Measurements from ENCODE around the gene AMELY. TPM values are rescaled to one million over a fixed set of nuclear protein-coding genes. Genes with fewer than 3 reads are reported as not detected.

Gene AMELY
- total RNA-seq, 2 experiments from 2014 or later, result not detected

- ChIA-PET POLR2A (no interaction called here), CTCF (no interaction called here)
- H3K9me3 ChIP-seq (ENCODE audit: control insufficient read depth in 1 of 2, insufficient read depth in 1 of 2, low read length in 2 of 2), result no peaks in the 10 kb centered on the region
- Mint-ChIP-seq H3K4me3 (no peak overlapping the region), H3K9me3 (no peaks in the 10 kb centered on the region), H3K36me3 (ENCODE audit: low read depth) (no peaks in the 10 kb centered on the region), H3K27ac (no peak overlapping the region), H3K27me3 (peaks cover 5% of the 10 kb centered on the region), H3K4me1 (ENCODE audit: low read depth) (no peaks in the 10 kb centered on the region)
- intact Hi-C loops (cut with DNase I, micrococcal nuclease), result no loop called here
- no peak overlapping the region for H3K27ac ChIP-seq (ENCODE audit: low read depth in 1 of 2, low read length in 2 of 2)
- no peak overlapping the region for H3K4me3 ChIP-seq (ENCODE audit: low read length)
- ATAC-seq (ENCODE audit: poor library complexity) (no peak), DNase-seq (no peak)
- TF ChIP-seq, protein P1, sequence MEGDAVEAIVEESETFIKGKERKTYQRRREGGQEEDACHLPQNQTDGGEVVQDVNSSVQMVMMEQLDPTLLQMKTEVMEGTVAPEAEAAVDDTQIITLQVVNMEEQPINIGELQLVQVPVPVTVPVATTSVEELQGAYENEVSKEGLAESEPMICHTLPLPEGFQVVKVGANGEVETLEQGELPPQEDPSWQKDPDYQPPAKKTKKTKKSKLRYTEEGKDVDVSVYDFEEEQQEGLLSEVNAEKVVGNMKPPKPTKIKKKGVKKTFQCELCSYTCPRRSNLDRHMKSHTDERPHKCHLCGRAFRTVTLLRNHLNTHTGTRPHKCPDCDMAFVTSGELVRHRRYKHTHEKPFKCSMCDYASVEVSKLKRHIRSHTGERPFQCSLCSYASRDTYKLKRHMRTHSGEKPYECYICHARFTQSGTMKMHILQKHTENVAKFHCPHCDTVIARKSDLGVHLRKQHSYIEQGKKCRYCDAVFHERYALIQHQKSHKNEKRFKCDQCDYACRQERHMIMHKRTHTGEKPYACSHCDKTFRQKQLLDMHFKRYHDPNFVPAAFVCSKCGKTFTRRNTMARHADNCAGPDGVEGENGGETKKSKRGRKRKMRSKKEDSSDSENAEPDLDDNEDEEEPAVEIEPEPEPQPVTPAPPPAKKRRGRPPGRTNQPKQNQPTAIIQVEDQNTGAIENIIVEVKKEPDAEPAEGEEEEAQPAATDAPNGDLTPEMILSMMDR (IDR thresholded peaks at IDR 0.05), result no peak
- H3K27me3 ChIP-seq (ENCODE audit: control insufficient read depth in 1 of 2, insufficient read depth in 2 of 2, low read length in 2 of 2), result no peaks in the 10 kb centered on the region
- H3K36me3 ChIP-seq (ENCODE audit: insufficient read depth, low read length), result no peaks in the 10 kb centered on the region
- H3K4me1 ChIP-seq (ENCODE audit: insufficient read depth, low read length), result no peaks in the 10 kb centered on the region
Measured at GRCh38 chrY:6947695-6948094, 36.1 kb upstream of the AMELY start.

DNA sequence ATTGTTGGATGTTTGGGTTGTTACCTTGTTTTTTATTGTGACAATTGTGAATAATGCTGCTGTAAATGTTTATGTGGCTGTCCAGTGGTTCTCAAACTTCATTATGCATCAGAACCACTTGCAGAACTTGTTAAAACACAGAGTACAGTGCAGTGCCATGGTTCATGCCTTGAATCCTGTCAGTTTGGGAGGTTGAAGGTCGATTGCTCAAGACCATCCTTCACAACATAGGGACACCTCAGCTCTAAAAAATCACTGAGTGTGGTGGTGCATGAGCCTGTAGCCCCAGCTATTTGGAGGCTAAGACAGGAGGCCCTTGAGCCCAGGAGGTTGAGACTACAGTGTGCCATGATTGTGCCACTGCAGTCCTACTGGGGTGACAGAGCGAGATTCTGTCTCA is 23.9 kb upstream of the AMELY start:
- no peak overlapping the region for H3K4me3 ChIP-seq (ENCODE audit: low read length)
- Mint-ChIP-seq H3K36me3 (ENCODE audit: low read depth) (no peaks in the 10 kb centered on the region), H3K9me3 (no peaks in the 10 kb centered on the region), H3K4me1 (ENCODE audit: low read depth) (no peaks in the 10 kb centered on the region), H3K27ac (no peak overlapping the region), H3K4me3 (no peak overlapping the region), H3K27me3 (no peaks in the 10 kb centered on the region)
- no peak for ATAC-seq (ENCODE audit: poor library complexity)
- POLR2A ChIA-PET, result no interaction called here
- TF ChIP-seq, protein P1 (IDR thresholded peaks at IDR 0.05), result no peak
- no peak for DNase-seq
- H3K9me3 ChIP-seq (ENCODE audit: control insufficient read depth in 1 of 2, insufficient read depth in 1 of 2, low read length in 2 of 2), result no peaks in the 10 kb centered on the region
- H3K36me3 ChIP-seq (ENCODE audit: insufficient read depth, low read length), result no peaks in the 10 kb centered on the region
- no peak overlapping the region for H3K27ac ChIP-seq (ENCODE audit: low read depth in 1 of 2, low read length in 2 of 2)
- CTCF ChIA-PET, result no interaction called here
- intact Hi-C loops (cut with DNase I, micrococcal nuclease), result no loop called here
- no peaks in the 10 kb centered on the region for H3K4me1 ChIP-seq (ENCODE audit: insufficient read depth, low read length)
- H3K27me3 ChIP-seq (ENCODE audit: control insufficient read depth in 1 of 2, insufficient read depth in 2 of 2, low read length in 2 of 2), result no peaks in the 10 kb centered on the region

DNA sequence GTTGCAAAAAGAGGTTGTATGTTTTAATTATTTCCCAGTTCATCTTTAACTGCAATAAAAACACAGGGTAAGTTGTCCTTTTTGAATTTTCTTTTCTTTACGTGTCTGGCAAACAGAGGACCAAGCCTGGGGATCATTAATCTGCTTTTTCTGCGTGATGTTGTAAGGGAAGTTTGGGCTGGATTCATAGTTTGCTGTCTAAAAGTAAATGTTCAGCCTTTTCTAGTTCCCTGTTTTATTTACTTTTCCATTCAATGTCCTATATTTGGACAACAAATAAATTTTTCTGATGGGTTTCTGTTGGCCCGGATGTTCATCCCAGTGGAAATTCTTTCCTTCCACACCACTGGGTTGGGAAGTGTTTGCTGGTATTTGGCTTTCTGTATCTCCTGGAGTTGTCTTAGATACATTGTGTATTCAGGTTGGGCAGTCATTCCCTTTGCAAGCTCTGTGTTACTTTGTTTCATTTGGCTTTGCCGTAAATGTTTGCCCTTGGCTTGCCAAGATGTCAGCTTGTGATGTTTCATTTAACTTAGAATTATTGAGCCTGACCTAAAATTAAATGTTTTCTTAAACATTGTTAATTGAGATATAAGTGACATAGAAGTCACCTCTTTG is 20.3 kb upstream of the AMELY start:
- Histone ChIP-seq H3K4me3 (ENCODE audit: low read length) (no peak overlapping the region), H3K27ac (ENCODE audit: low read depth in 1 of 2, low read length in 2 of 2) (no peak overlapping the region), H3K9me3 (ENCODE audit: control insufficient read depth in 1 of 2, insufficient read depth in 1 of 2, low read length in 2 of 2) (no peaks in the 10 kb centered on the region), H3K36me3 (ENCODE audit: insufficient read depth, low read length) (no peaks in the 10 kb centered on the region), H3K27me3 (ENCODE audit: control insufficient read depth in 1 of 2, insufficient read depth in 2 of 2, low read length in 2 of 2) (no peaks in the 10 kb centered on the region), H3K4me1 (ENCODE audit: insufficient read depth, low read length) (no peaks in the 10 kb centered on the region)
- DNase-seq (no peak), ATAC-seq (ENCODE audit: poor library complexity) (no peak)
- Mint-ChIP-seq H3K27ac (no peak overlapping the region), H3K4me3 (no peak overlapping the region), H3K36me3 (ENCODE audit: low read depth) (no peaks in the 10 kb centered on the region), H3K4me1 (ENCODE audit: low read depth) (no peaks in the 10 kb centered on the region), H3K9me3 (no peaks in the 10 kb centered on the region), H3K27me3 (no peaks in the 10 kb centered on the region)
- ChIA-PET POLR2A (no interaction called here), CTCF (no interaction called here)
- intact Hi-C loops (cut with DNase I, micrococcal nuclease), result no loop called here
- TF ChIP-seq, protein P1 (IDR thresholded peaks at IDR 0.05), result no peak

All from CD4-positive, alpha-beta T cell (primary cell).